Measurements from ENCODE around the gene LIFR.
"Not testable (repeated sequence)": the region's sequence is repeated elsewhere in the genome, so short reads cannot be mapped to it uniquely, and the experiment has no call there.

The LIFR gene

DNA sequence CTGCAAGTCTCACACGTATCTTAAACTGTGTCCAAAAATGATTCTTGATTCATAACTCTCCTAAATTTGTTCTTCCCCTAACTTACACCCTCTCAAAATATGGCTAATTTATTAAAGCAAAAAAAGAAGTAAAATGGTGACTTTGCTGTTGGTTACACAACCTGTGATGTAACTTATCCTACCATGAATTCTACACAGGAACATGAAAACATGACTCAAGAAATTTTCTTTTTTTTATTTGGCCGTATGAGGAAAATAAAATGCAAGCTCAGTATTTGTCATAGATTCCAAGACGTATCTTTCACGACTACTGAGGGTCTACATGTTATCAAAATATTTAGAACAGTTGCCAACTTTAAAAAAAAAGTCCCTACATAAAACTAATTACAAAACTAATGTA is 9.2 kb downstream of the LIFR start:
- DNase-seq (ENCODE audit: low spot score): no peak

DNA sequence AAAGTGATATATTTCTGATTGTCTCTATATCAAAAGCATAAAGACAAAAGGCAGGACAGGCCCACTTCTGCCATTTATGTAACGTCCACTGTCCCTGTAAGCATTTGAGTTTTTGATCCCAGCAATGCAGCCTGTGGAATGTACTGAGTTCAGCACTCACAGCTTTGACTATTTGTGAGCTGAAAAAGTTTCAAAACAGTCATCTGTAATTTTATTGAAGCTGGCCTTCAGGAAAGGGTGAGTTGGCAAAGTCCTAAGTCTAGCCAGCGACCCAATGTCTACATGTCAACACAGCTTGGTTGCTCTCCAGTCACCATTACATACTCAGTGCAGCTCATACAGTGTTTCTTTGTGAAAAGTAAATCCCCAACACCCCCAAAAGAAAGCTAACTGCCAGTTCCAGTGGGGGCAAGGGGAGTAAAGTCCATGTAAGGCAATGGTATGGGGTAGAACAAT is 9.7 kb downstream of the LIFR start:
- no peak for DNase-seq (ENCODE audit: low spot score)

GRCh38 chr5:38543886-38544285 is 12.6 kb downstream of the LIFR start:
- no peak for DNase-seq (ENCODE audit: low spot score)

- no peak for DNase-seq (ENCODE audit: low spot score)
Observed at GRCh38 chr5:38543074-38543473, 13.4 kb downstream of the LIFR start.

- no peak for DNase-seq (ENCODE audit: low spot score)
Observed at GRCh38 chr5:38541174-38541725, 15.2 kb downstream of the LIFR start.

GRCh38 chr5:38540314-38540713 is 16.1 kb downstream of the LIFR start:
- no peak for DNase-seq (ENCODE audit: low spot score)

- no peak for DNase-seq (ENCODE audit: low spot score)
Observed at GRCh38 chr5:38538161-38538560, 18.3 kb downstream of the LIFR start.

GRCh38 chr5:38537505-38537904 is 18.9 kb downstream of the LIFR start:
- no peak for DNase-seq (ENCODE audit: low spot score)

DNA sequence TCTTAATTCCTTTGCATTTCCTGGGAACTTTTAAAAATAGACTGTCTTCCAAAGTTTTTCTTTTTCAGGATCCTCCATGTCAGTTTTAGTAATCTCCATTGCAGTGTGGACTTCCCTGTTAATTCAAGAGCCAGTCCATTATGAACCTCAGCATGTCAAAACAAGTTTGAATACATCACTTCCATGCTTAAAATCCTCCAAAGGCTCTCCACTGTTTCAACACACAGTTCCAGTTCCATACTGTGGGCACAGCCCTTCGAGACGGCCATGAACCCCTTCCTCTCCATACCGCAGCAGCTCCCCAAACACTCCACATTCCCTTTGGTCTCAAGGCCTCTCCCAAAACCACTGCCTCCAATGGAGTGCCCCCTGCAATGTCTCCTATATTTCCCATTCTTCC is 19.5 kb downstream of the LIFR start:
- no peak for DNase-seq (ENCODE audit: low spot score)

DNA sequence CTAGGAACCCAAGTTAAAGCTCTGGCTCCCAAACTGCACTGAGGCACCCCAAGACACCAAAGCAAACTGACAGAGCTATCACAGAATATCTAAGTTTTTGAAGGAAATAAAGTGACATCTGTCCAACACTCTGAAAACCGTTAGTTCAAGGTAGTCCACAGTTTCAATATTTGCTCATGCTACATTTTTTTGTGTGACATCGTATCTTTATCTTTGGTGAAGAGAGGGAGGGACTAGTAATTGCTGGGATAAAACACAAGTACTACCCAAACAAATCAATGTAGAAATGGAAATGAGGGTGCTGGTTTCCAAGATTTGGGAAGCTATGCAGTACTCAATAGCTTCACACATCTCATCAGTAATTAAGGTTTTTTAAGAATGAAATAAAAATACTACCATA is 20.6 kb downstream of the LIFR start:
- DNase-seq (ENCODE audit: low spot score): no peak

- DNase-seq (ENCODE audit: low spot score): no peak
Observed at GRCh38 chr5:38535248-38535750, 21.1 kb downstream of the LIFR start.

GRCh38 chr5:38534156-38534453 is 22.3 kb downstream of the LIFR start:
- no peak for DNase-seq (ENCODE audit: low spot score)

DNA sequence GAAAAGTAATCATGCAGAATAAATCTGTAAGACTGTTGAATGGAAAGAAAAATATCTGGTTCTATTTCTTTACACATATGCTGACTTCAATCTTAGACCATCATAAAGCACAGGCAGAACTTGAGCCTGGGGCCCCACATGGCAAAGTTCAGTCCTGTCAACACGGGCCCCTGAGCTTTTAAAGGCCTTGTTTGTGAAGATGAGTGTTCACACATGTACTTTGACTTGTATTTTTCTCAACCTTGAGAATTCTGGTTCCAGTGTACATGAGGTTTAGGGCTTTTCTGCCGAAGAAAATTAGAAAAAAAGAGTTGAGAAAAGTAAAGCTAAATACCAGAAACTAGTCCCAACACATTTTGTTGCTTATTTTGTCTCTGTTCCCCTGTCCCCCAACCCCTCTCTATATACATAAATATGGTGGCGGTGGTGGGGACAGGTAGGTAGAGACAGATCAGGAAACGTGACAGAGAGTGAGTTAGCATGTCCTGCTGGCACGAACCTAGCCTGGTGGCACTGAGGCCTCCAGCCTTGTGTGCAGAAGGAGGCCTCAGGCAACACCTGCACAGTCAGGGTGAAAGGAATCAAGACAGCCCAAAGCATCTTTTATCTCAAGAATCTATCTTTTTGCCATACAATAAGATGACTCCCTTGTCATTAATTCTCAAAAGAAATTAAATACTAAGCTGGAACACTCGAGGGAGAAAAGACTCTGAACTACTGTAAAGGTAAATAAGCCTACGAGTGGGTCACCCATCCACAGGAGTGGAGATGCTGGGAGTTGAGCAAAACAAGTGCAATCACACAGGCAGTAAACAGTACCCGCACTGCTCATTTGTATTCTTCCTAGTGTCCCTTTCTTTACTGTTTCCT is 22.9 kb downstream of the LIFR start:
- DNase-seq (ENCODE audit: low spot score): no peak

DNA sequence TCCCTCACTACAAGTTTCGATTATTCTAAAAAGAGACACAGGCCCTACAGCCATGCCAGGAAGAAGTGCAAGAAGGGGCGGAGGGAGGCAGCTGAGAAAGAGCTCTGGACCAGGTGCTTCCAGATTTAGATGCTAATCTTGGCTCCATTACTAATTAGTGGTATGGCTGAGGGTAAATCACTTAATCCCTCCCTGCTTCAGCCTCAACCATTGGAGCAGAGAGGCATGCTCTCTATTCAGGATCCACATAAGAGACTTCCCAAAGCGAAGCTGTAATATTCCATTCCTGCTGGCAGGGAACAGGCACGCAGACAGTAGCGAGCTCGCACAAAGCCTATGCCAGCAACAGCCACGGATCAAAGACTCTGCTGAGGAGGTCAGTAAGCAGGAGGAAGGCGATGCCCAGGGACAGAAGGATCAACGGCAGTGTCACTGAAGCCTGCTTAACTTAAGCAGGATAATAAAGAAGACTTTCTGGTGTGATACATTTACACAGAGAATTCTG is 24.2 kb downstream of the LIFR start:
- no peak for DNase-seq (ENCODE audit: low spot score)

GRCh38 chr5:38531518-38531917 is 24.9 kb downstream of the LIFR start:
- DNase-seq (ENCODE audit: low spot score): no peak

DNA sequence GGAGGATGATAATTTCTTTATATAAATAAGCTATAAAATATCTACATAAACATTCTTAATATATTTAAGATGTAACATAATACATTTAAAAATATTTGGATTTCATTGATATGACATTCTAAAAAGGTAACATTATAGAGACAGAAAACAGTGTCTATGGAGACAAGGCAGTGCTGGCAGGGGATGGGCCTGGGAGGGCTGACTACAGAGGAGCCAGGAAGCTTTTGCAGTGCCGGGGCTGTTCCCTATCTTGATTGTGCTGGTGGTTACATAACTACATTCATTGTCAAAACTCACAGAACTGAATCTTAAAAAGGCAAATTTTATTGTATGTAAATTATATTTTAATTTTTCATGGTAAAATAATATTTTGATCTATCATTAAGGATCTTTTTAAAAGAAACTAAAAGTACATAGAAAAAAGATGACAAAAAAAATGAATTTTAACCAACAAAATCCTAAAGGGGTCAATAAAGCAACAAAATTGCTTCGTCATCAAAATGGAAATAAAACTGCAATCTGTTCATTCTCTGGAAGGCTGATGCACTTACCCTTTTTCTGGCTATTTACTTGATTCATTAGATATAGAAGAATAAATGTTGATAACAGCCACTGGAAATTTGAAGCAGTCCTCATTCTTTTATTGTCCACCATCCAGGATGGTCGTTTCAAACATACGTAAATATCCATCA is 26.3 kb downstream of the LIFR start:
- no peak for DNase-seq (ENCODE audit: low spot score)

DNA sequence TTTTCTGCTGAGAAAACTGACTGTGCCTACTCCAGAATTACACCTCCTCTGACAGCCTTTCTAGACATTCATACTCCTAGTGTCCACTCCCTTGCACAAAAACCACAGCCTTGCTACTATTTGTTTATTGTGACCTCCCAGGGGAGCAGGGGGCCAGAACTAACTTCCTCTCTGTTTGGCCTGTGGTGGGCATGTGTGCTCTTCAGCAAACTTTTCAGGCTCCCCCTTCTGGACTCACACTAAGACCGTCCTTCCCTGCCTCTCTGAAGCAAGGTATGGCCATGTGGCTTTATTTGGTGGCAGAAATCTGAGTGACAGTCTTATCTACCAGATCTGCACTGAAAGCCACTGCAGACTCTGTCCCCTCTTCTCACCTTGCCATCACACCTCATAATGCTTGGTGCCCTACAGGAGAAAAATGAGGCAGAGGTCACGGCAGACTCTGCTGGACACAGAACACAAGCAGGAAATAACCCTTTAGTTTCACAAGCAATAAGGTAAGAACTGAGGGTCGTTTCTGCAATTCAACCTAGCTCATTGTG is 28.2 kb downstream of the LIFR start:
- DNase-seq (ENCODE audit: low spot score): no peak

DNA sequence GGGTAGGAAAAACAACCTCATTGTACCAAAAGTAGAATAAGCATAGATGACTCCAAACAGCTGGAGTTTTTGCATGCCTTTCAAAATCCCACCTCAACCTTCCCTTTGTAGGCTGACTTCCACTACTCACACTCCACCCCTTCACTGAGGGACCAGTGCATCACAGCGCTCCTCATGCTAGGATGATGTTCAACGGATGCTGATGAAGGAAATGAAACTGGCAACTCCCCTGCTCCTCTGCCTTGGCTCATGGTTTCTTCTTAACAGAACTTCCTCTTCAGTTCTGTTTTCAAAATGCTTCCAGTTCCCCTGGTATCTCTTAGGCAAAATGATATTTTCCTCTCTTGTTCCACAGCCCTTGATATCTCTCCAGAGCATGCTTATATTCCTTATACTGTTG is 29.0 kb downstream of the LIFR start:
- DNase-seq (ENCODE audit: low spot score): no peak

GRCh38 chr5:38524022-38524421 is 32.4 kb downstream of the LIFR start:
- DNase-seq (ENCODE audit: low spot score): no peak

- DNase-seq (ENCODE audit: low spot score): no peak
Observed at GRCh38 chr5:38519476-38519875, 37.0 kb downstream of the LIFR start.

DNA sequence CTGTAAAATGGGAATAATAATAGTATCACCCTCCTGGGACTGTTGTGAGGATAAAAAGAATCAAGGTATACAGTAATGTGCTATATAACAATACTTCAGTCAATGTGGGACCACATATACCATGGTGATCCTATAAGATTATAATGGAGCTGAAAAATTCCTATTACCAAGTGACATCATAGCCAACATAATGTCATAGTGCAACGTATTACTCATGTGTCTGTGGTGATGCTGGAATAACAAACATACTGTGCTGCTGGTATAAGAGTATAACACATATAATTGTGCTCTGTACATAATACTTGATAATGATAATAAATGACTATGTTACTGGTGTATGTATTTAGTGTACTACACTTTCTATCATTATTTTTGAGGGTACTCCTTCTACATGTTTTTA is 38.1 kb downstream of the LIFR start:
- DNase-seq (ENCODE audit: low spot score): no peak

- not testable (repeated sequence) for DNase-seq (ENCODE audit: low spot score)
Observed at GRCh38 chr5:38516649-38517048, 39.8 kb downstream of the LIFR start.

GRCh38 chr5:38515646-38516045 is 40.8 kb downstream of the LIFR start:
- no peak for DNase-seq (ENCODE audit: low spot score)
